ENCODE data around the gene CYP21A2.

Gene CYP21A2

DNA sequence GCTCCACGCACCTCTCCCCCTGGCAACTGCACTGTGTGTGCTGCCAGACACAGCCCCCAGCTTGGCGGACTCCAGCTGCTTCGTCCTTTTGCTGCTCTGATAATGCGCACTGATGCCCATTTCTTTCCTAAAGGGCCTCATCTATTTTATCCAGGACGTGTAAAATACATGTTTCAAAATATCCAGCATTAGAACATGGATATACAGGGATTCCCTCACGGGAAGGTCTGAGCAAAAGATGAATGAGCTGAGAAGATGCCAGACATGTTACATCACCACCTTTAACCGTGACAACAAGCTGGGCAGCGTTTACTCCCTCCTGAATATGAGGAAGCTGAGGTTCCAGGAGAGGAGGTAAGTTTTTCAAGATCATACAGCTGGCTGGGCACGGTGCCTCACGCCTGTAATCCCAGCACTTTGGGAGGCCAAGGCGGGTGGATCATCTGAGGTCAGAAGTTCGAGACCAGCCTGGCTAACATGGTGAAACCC is 38.1 kb downstream of the CYP21A2 start:
- TF ChIP-seq POLR2AphosphoS5 (IDR thresholded peaks at IDR 0.05; ENCODE audit: low read depth, low read length) (no peak), TAF1 (IDR thresholded peaks at IDR 0.05; ENCODE audit: borderline replicate concordance, insufficient read depth, low read length) (no peak), FOXP2 (optimal IDR thresholded peaks at IDR 0.05; ENCODE audit: borderline replicate concordance, extremely low read depth, extremely low read length, insufficient read depth) (no peak), SIN3A (IDR thresholded peaks at IDR 0.05; ENCODE audit: borderline replicate concordance, insufficient read depth, low read length) (no peak), REST (IDR thresholded peaks at IDR 0.05; ENCODE audit: insufficient read depth in 1 of 2, low read depth in 2 of 2, low read length in 2 of 2) (no peak)

GRCh38 chr6:32079566-32080290 is 41.5 kb downstream of the CYP21A2 start:
- TF ChIP-seq SIN3A (IDR thresholded peaks at IDR 0.05; ENCODE audit: borderline replicate concordance, insufficient read depth, low read length) (no peak), REST (IDR thresholded peaks at IDR 0.05; ENCODE audit: insufficient read depth in 1 of 2, low read depth in 2 of 2, low read length in 2 of 2) (no peak)

- TF ChIP-seq POLR2AphosphoS5 (IDR thresholded peaks at IDR 0.05; ENCODE audit: low read depth, low read length) (no peak), TAF1 (IDR thresholded peaks at IDR 0.05; ENCODE audit: borderline replicate concordance, insufficient read depth, low read length) (no peak), FOXP2 (optimal IDR thresholded peaks at IDR 0.05; ENCODE audit: borderline replicate concordance, extremely low read depth, extremely low read length, insufficient read depth) (no peak), SIN3A (IDR thresholded peaks at IDR 0.05; ENCODE audit: borderline replicate concordance, insufficient read depth, low read length) (no peak), REST (IDR thresholded peaks at IDR 0.05; ENCODE audit: insufficient read depth in 1 of 2, low read depth in 2 of 2, low read length in 2 of 2) (no peak)
These were observed 43.2 kb downstream of the CYP21A2 start for GRCh38 chr6:32081168-32081990.

DNA sequence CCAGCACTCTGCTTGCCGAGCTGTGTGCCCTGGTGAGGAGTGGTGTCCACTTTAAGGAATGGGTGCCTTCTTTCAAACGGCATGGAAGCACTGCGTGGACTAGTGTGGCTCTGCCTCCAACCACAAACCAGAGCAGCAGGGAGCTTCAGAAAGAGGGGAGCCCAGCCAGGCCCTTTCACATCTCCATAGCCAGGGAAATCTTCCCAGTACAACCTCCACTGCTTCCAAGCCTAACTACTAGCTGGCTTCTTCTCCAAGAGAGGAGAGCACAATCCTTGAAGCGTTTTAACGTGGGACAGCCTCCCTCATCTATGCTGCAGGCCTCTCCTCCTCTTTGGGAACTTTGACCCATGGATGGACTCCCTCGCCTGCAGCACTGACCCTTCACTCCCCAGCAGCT is 44.3 kb downstream of the CYP21A2 start:
- no peak for TF ChIP-seq FOXP2 (optimal IDR thresholded peaks at IDR 0.05; ENCODE audit: borderline replicate concordance, extremely low read depth, extremely low read length, insufficient read depth)
- no peak for TF ChIP-seq REST (IDR thresholded peaks at IDR 0.05; ENCODE audit: insufficient read depth in 1 of 2, low read depth in 2 of 2, low read length in 2 of 2)
